ENCODE measurements around the gene HOXB9.

GRCh38 chr17:48577330-48577945 is 48.7 kb downstream of the HOXB9 start:
- TF ChIP-seq CTCF (IDR thresholded peaks at IDR 0.05) (no peak), POLR2A (IDR thresholded peaks at IDR 0.05) (no peak)
